WTC11 (cell line): ENCODE measurements around the gene NID2.

Source experiments
- JUN ChIP-seq: sonication (generic); formaldehyde crosslinking; IDR thresholded peaks from 2 replicates; pipeline ENCODE4 v1.8.0; 2023; ENCODE audit warnings: mild to moderate bottlenecking, missing genetic modification reagents
- TF ChIP-seq, protein P1 (sequence below): fragments of 200-600 bp; IDR thresholded peaks from 2 replicates; pipeline ENCODE4 v1.8.0; 2022; ENCODE audit warnings: antibody characterized with exemption

DNA sequence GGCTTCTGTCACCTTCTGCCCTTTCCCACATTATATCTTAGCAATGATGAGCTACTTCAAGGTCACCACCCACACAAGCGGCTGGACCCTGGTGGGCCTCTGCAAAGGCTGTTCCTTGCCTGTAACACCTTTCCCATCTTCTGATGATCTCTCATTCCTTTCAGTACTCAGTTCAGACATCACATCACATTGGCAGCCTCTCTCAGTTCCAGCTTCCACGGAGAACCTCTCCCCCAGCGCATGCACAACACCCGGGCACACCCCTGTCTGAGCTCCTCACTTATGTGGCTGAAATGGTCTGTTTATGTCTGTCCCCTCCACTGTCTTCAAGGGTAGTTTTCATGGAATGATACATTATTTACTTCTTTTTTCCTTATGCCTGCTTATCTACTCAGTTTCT, 6.5 kb upstream of the NID2 start:
- no peak for TF ChIP-seq JUN (CRISPR knock-in tag)
- TF ChIP-seq, protein P1, sequence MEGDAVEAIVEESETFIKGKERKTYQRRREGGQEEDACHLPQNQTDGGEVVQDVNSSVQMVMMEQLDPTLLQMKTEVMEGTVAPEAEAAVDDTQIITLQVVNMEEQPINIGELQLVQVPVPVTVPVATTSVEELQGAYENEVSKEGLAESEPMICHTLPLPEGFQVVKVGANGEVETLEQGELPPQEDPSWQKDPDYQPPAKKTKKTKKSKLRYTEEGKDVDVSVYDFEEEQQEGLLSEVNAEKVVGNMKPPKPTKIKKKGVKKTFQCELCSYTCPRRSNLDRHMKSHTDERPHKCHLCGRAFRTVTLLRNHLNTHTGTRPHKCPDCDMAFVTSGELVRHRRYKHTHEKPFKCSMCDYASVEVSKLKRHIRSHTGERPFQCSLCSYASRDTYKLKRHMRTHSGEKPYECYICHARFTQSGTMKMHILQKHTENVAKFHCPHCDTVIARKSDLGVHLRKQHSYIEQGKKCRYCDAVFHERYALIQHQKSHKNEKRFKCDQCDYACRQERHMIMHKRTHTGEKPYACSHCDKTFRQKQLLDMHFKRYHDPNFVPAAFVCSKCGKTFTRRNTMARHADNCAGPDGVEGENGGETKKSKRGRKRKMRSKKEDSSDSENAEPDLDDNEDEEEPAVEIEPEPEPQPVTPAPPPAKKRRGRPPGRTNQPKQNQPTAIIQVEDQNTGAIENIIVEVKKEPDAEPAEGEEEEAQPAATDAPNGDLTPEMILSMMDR, result no peak
